ENCODE data around the gene TMC3. TPM values are rescaled to one million over a fixed set of nuclear protein-coding genes. Genes with fewer than 3 reads are reported as not detected.
"Not testable (repeated sequence)": the region's sequence is repeated elsewhere in the genome, so short reads cannot be mapped to it uniquely, and the experiment has no call there.

TMC3 gene
- polyA plus RNA-seq, 2 of the 4 experiments (the other 2 are of a cell fraction), result not detected

- H3K4me3 ChIP-seq, result no peak overlapping the region
- WGBS (ENCODE audit: missing lambda C conversion rate), result 39% methylated on average over 7 of the region's 7 CpGs
- ChIA-PET POLR2A (no interaction called here), CTCF (no interaction called here)
- no peaks in the 10 kb centered on the region for H3K4me1 ChIP-seq
- no peak overlapping the region for H3K4me2 ChIP-seq
- H3K27ac ChIP-seq, result no peak overlapping the region
- no peak for DNase-seq (ENCODE audit: low read depth in 1 of 2, low spot score in 1 of 2)
- FAIRE-seq, result no peak
- H3K9me3 ChIP-seq, result no peaks in the 10 kb centered on the region
- ATAC-seq, result no peak
- no peak for TF ChIP-seq ZNF302 (CRISPR knock-in tag; IDR thresholded peaks at IDR 0.05)
- TF ChIP-seq MYC (IDR thresholded peaks at IDR 0.05; ENCODE audit: borderline replicate concordance, low read length), result no peak
- TF ChIP-seq HOXA7 (CRISPR knock-in tag; IDR thresholded peaks at IDR 0.05), result no peak
- no peak for TF ChIP-seq NPAS2 (CRISPR knock-in tag; IDR thresholded peaks at IDR 0.05; ENCODE audit: borderline replicate concordance)
- TF ChIP-seq FOXS1 (CRISPR knock-in tag; IDR thresholded peaks at IDR 0.05), result no peak
- TF ChIP-seq EHF (CRISPR knock-in tag; IDR thresholded peaks at IDR 0.05), result no peak
- no peak for TF ChIP-seq KDM5A (IDR thresholded peaks at IDR 0.05)
- TF ChIP-seq EP300 (IDR thresholded peaks at IDR 0.05), result no peak
- no peak for TF ChIP-seq RARB (CRISPR knock-in tag; IDR thresholded peaks at IDR 0.05)
- no peak for TF ChIP-seq TP53 (CRISPR knock-in tag; IDR thresholded peaks at IDR 0.05)
- TF ChIP-seq CBX2 (IDR thresholded peaks at IDR 0.05; ENCODE audit: borderline replicate concordance, low read depth), result no peak
Observed at GRCh38 chr15:81418444-81418843, 44.4 kb upstream of the TMC3 start.

GRCh38 chr15:81414274-81414968, 40.4 kb upstream of the TMC3 start:
- ATAC-seq; FAIRE-seq; H3K9me3 ChIP-seq; DNase-seq (ENCODE audit: low read depth in 1 of 2, low spot score in 1 of 2); H3K4me1 ChIP-seq; POLR2A ChIA-PET; H3K27ac ChIP-seq; H3K4me3 ChIP-seq; H3K4me2 ChIP-seq: not testable (repeated sequence)
- CTCF ChIA-PET, result interaction anchor here (1.0 to 1.5 kb wide), 5 partner anchors 10 to 308 kb away, joined by 3 read pairs; no protein-coding TSS in a partner anchor
- WGBS (ENCODE audit: missing lambda C conversion rate), result 38% methylated on average over 12 of the region's 12 CpGs

- 72% methylated on average over 20 of the region's 32 CpGs for WGBS (ENCODE audit: missing lambda C conversion rate)
- Histone ChIP-seq H3K4me3 (no peak overlapping the region), H3K4me1 (no peaks in the 10 kb centered on the region), H3K27ac (no peak overlapping the region), H3K4me2 (no peak overlapping the region), H3K9me3 (peaks cover 7% of the 10 kb centered on the region; the same call in 1 of the 3 replicates)
- TF ChIP-seq SREBF2 (IDR thresholded peaks at IDR 0.05) (no peak), POLR2AphosphoS2 (conservative IDR thresholded peaks at IDR 0.05; ENCODE audit: low read length) (no peak), CBX8 (IDR thresholded peaks at IDR 0.05) (no peak), JUN (IDR thresholded peaks at IDR 0.05) (no peak), POLR2A (IDR thresholded peaks at IDR 0.05; ENCODE audit: low read length) (no peak), NFE2L2 (conservative IDR thresholded peaks at IDR 0.05; ENCODE audit: low read length) (no peak), RARB (CRISPR knock-in tag; IDR thresholded peaks at IDR 0.05) (no peak), RAD21 (conservative IDR thresholded peaks at IDR 0.05 in 1 of 2, IDR thresholded peaks at IDR 0.05 in 1 of 2) (no peak), EP300 (IDR thresholded peaks at IDR 0.05) (no peak), KDM5A (IDR thresholded peaks at IDR 0.05) (no peak), NPAS2 (CRISPR knock-in tag; IDR thresholded peaks at IDR 0.05; ENCODE audit: borderline replicate concordance) (no peak), CEBPB (IDR thresholded peaks at IDR 0.05) (no peak), ESRRA (IDR thresholded peaks at IDR 0.05; ENCODE audit: borderline replicate concordance, low read length) (no peak)
- TF ChIP-seq, protein P1, sequence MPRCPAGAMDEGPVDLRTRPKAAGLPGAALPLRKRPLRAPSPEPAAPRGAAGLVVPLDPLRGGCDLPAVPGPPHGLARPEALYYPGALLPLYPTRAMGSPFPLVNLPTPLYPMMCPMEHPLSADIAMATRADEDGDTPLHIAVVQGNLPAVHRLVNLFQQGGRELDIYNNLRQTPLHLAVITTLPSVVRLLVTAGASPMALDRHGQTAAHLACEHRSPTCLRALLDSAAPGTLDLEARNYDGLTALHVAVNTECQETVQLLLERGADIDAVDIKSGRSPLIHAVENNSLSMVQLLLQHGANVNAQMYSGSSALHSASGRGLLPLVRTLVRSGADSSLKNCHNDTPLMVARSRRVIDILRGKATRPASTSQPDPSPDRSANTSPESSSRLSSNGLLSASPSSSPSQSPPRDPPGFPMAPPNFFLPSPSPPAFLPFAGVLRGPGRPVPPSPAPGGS (IDR thresholded peaks at IDR 0.05), result no peak
- CTCF ChIA-PET, result interaction anchor here (1.0 to 1.5 kb wide), 4 partner anchors 140 to 308 kb away, joined by 3 read pairs; no protein-coding TSS in a partner anchor
- ATAC-seq (no peak), DNase-seq (ENCODE audit: low read depth in 1 of 2, low spot score in 1 of 2) (no peak), FAIRE-seq (no peak)
- POLR2A ChIA-PET, result no interaction called here
Observed at GRCh38 chr15:81413851-81414250, 39.8 kb upstream of the TMC3 start.
